Subcutaneous abdominal adipose tissue (tissue), 5 donors: ENCODE measurements around the gene SIX3.

Source experiments
- H3K27ac ChIP-seq: one replicate; pipeline ENCODE4 v1.7.0; 2013; ENCODE audit warnings: low read depth, mild to moderate bottlenecking, inconsistent platforms, low read length, moderate library complexity
- H3K27me3 ChIP-seq, 5 donors: one replicate each; pipeline ENCODE4 v1.7.0; 2013; ENCODE audit warnings: low read length in 5 of 5, inconsistent platforms in 1 of 5; ENCODE audit not compliant: control insufficient read depth in 5 of 5, insufficient read depth in 4 of 5
- H3K36me3 ChIP-seq, 5 donors: one replicate each; pipeline ENCODE4 v1.7.0; 2013; ENCODE audit warnings: low read length in 5 of 5; ENCODE audit not compliant: control insufficient read depth in 5 of 5, insufficient read depth in 5 of 5
- H3K4me1 ChIP-seq, 5 donors: one replicate each; pipeline ENCODE4 v1.7.0; 2013; ENCODE audit warnings: low read length in 5 of 5, mild to moderate bottlenecking in 3 of 5, moderate library complexity in 1 of 5; ENCODE audit not compliant: control insufficient read depth in 5 of 5, insufficient read depth in 5 of 5
- H3K4me3 ChIP-seq, 5 donors: one replicate each; pipeline ENCODE4 v1.7.0; 2013; ENCODE audit warnings: low read length in 5 of 5, low read depth in 1 of 5
- H3K9ac ChIP-seq, 5 donors: one replicate each; pipeline ENCODE4 v1.7.0; 2013; ENCODE audit warnings: low read length in 5 of 5, mild to moderate bottlenecking in 4 of 5, moderate library complexity in 3 of 5
- H3K9me3 ChIP-seq, 5 donors: one replicate each; pipeline ENCODE4 v1.7.0; 2013; ENCODE audit warnings: low read length in 5 of 5; ENCODE audit not compliant: control insufficient read depth in 5 of 5
- donor health status: healthy.
- donor health status: healthy.
- donor health status: healthy.
- donor health status: healthy.
- donor health status: healthy.

SIX3 gene

GRCh38 chr2:44981714-44982108, 40.2 kb downstream of the SIX3 start:
- no peaks in the 10 kb centered on the region for H3K36me3 ChIP-seq
- no peak overlapping the region for H3K27ac ChIP-seq
- H3K27me3 ChIP-seq = peaks cover 0 to 9% (median 6%) of the 10 kb centered on the region in 5 donors
- no peak overlapping the region for H3K9ac ChIP-seq
- peaks cover 0 to 4% (median 0%) of the 10 kb centered on the region in 5 donors for H3K4me1 ChIP-seq
- H3K4me3 ChIP-seq = no peak overlapping the region
- H3K9me3 ChIP-seq = no peaks in the 10 kb centered on the region

DNA sequence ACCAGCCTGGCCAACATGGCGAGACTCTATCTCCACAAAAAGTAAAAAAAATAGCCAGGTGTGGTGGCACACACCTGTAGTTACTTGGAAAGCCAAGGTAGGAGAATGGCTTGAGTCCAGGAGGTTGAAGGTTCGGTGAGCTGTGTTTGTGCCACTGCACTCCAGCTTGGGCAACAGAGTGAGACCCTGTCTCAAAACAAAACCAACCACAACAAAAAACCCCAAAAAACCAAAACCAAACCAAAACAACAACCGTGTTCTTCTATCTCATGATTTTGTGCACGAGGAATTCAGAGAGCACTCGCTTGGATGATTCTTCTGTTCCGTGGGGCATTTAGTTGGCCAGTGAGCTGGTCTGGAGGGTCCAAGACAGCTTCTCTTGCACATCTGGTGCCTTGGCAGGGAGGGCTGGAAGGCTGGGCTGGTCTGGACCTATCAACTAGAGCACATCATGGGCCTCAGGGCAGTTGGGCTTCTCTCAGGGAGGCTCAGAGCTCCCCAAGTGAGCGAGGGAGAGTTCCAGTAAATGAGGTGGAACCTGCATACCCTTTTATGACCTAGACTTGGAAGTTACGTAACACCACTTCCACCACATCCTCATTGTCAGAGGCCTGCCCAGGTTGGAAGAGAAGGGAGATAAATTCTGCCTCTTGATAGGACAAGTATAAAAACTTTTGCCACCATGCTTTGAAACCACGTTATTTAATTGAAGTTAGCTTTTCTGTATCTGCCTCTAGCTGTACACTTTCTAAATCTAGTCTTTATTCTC, 42.5 kb downstream of the SIX3 start:
- no peak overlapping the region for H3K27ac ChIP-seq

DNA sequence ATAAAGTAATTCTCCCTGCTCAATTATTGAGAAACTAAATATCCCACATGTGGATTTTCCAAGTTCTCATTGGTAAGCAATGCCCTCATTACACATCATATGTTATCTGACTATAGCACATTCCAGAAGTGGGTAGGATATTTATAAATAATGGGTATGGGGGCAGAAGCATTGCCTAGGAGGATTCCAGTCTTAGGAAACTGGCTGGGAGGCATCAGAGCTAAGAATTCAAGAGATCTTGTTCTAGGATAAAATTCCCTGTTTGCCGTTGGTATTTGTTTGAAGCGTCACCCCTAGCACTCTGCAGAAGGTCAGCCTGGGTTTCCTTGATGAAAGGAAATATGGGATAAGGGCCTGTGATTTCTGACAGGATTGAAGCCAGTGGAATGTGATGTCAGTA, 47.7 kb downstream of the SIX3 start:
- Histone ChIP-seq H3K27me3 (no peaks in the 10 kb centered on the region), H3K9ac (no peak overlapping the region), H3K27ac (no peak overlapping the region), H3K9me3 (peaks cover 0 to 17% (median 14%) of the 10 kb centered on the region in 5 donors), H3K36me3 (no peaks in the 10 kb centered on the region), H3K4me3 (no peak overlapping the region), H3K4me1 (no peaks in the 10 kb centered on the region)

More for the DNA sequence above, 42.5 kb downstream of the SIX3 start:
- no peaks in the 10 kb centered on the region for H3K36me3 ChIP-seq
- peaks cover 0 to 16% (median 14%) of the 10 kb centered on the region in 5 donors for H3K9me3 ChIP-seq
- H3K4me1 ChIP-seq = peaks cover 0 to 4% (median 0%) of the 10 kb centered on the region in 5 donors
- no peak overlapping the region for H3K9ac ChIP-seq
- no peak overlapping the region for H3K4me3 ChIP-seq
- H3K27me3 ChIP-seq = peaks cover 0 to 7% (median 2%) of the 10 kb centered on the region in 5 donors

DNA sequence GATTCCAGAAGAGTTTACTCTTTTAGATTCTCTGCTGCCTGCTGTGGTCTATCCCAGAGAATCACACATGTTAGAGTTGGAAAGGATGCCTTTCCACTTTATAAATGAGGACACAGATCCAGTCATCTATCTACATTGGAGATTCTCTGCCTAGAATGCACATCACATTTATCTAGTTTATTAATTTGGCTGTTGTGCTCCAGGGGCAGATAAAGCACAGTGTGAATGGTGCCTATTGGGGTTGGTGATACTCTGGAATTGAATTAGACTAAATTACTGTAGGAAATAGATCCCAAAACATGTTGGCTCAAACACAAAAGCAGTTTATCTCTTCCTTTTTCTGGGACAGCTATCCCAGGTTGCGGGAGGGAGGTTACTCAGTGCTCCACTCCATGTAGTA, 52.9 kb downstream of the SIX3 start:
- no peaks in the 10 kb centered on the region for H3K4me1 ChIP-seq
- no peak overlapping the region for H3K4me3 ChIP-seq
- peaks cover 6 to 18% (median 14%) of the 10 kb centered on the region in 5 donors for H3K27me3 ChIP-seq
- no peaks in the 10 kb centered on the region for H3K36me3 ChIP-seq
- no peak overlapping the region for H3K9ac ChIP-seq
- peaks cover 0 to 2% (median 0%) of the 10 kb centered on the region in 5 donors for H3K9me3 ChIP-seq
- no peak overlapping the region for H3K27ac ChIP-seq
